Measurements from ENCODE around the gene ZBTB21. TPM values are rescaled to one million over a fixed set of nuclear protein-coding genes. Genes with fewer than 3 reads are reported as not detected.
A peak's percentile ranks its signal among the peaks of the same experiment; 100 is the strongest.

Gene ZBTB21
- total and polyA plus RNA-seq, 9 of the 15 experiments (the other 6 are each of a cell fraction or from before 2014, with no cell fraction given), result 2.2 to 15.2 (median 8.7) TPM

GRCh38 chr21:42051788-42052187 lies 41.6 kb upstream of the ZBTB21 start (continued):
- TF ChIP-seq TAF9B (IDR thresholded peaks at IDR 0.05; ENCODE audit: partially characterized antibody) (no peak), CREM (IDR thresholded peaks at IDR 0.05; ENCODE audit: low read depth) (peak; percentile 75), ZBTB8A (IDR thresholded peaks at IDR 0.05; ENCODE audit: partially characterized antibody) (no peak), EHMT2 (IDR thresholded peaks at IDR 0.05) (no peak), ZNF431 (CRISPR knock-in tag; IDR thresholded peaks at IDR 0.05) (no peak), ZNF253 (CRISPR knock-in tag; conservative IDR thresholded peaks at IDR 0.05) (no peak), HMGXB4 (CRISPR knock-in tag; IDR thresholded peaks at IDR 0.05) (no peak), ZNF79 (CRISPR knock-in tag; IDR thresholded peaks at IDR 0.05; ENCODE audit: low read depth) (no peak), JUN (IDR thresholded peaks at IDR 0.05; ENCODE audit: borderline replicate concordance, low read depth, low read length) (peak; percentile 70), JUN (CRISPR knock-in tag; IDR thresholded peaks at IDR 0.05; ENCODE audit: borderline replicate concordance) (no peak), STAG1 (CRISPR knock-in tag; IDR thresholded peaks at IDR 0.05; ENCODE audit: borderline replicate concordance) (no peak), DMBX1 (CRISPR knock-in tag; IDR thresholded peaks at IDR 0.05; ENCODE audit: borderline replicate concordance) (peak; percentile 60; the same call in 1 of the 2 replicates), SRSF3 (IDR thresholded peaks at IDR 0.05; ENCODE audit: insufficient read depth, low read length) (no peak), KLF1 (tag; IDR thresholded peaks at IDR 0.05) (no peak), CEBPG (CRISPR knock-in tag; IDR thresholded peaks at IDR 0.05) (no peak), CEBPG (tag; conservative IDR thresholded peaks at IDR 0.05 in 1 of 2, IDR thresholded peaks at IDR 0.05 in 1 of 2) (no peak), NUFIP1 (IDR thresholded peaks at IDR 0.05; ENCODE audit: partially characterized antibody) (no peak), BRF1 (IDR thresholded peaks at IDR 0.05; ENCODE audit: borderline replicate concordance, extremely low read depth, insufficient read length) (no peak), BACH1 (tag; IDR thresholded peaks at IDR 0.05) (no peak), ZNF395 (CRISPR knock-in tag; IDR thresholded peaks at IDR 0.05) (no peak), IRF9 (tag; IDR thresholded peaks at IDR 0.05) (no peak)

Data from K562 (cell line).